GM12891 (cell line): ENCODE results near the gene SZT2.

ENCODE experiments used
- POLR2A ChIP-seq: IDR thresholded peaks from 2 replicates; pipeline ENCODE4 v1.6.1; 2011; ENCODE audit warnings: low read depth, low read length, control low read depth
- POLR2AphosphoS5 ChIP-seq: IDR thresholded peaks from 2 replicates; pipeline ENCODE4 v1.6.1; 2011; ENCODE audit warnings: low read depth, low read length, control low read depth
- POU2F2 ChIP-seq: IDR thresholded peaks from 2 replicates; pipeline ENCODE4 v1.6.1; 2011; ENCODE audit warnings: low read depth, mild to moderate bottlenecking, control low read depth, low read length, moderate library complexity
- TAF1 ChIP-seq: IDR thresholded peaks from 2 replicates; pipeline ENCODE4 v1.6.1; 2011; ENCODE audit warnings: low read depth, low read length, control low read depth

DNA sequence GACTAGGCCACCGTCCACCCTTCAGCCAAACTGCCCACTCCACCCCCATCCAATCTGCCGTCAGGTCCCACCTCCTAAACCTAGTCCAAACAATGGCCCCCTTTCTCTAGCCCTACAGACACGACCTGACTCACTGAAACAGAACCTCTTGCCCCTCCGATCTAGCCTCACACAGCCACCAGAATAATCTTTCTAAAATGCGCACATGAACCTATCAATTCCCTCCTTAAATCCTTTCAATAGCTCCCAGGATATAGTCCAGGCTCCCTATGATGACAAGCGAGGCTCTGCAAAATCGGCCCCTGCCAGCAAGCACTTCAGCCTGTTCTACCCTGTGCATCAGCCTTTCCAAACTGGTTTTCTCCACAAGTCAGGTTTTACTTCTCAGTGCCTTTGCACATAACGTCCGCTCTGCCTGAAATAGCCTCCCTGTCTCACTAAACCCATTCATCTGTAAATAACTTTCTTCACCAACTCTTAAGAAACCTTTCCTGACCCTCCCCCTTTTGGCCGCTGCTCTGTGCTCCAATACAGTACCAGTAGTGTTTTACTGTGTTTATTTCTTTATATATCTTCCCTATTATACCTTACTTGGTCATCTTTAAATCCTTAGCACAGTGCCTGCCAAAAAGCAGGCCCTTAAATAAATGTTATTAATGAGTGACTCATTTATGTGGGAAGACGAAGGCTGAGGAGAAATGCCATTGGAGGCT is 39.9 kb upstream of the SZT2 start:
- TF ChIP-seq POLR2A (no peak), POLR2AphosphoS5 (no peak), POU2F2 (no peak), TAF1 (no peak)
